Neural cell (in vitro differentiated cells): ENCODE data around the gene DDX21. TPM values are rescaled to one million over a fixed set of nuclear protein-coding genes. Genes with fewer than 3 reads are reported as not detected.

Experiments
- H2AFZ ChIP-seq: fragments of 200-600, 300-800 bp; sonication (generic), shearing (Covaris generic); 2 replicates; pipeline ENCODE4 v1.6.0; 2014; ENCODE audit warnings: low read depth, mild to moderate bottlenecking, antibody characterized with exemption, low read length, moderate library complexity
- H3F3A ChIP-seq: fragments of 200-600 bp; shearing (Covaris generic); 2 replicates; pipeline ENCODE4 v1.6.1; 2016; ENCODE audit warnings: mild to moderate bottlenecking, moderate library complexity, mixed read lengths, antibody characterized with exemption, low read length; ENCODE audit not compliant: insufficient read depth, poor library complexity, severe bottlenecking
- H3K27ac ChIP-seq: fragments of 200-600, 300-800 bp; sonication (generic), shearing (Covaris generic); 2 replicates; pipeline ENCODE4 v1.5.1; 2014; ENCODE audit warnings: mild to moderate bottlenecking, low read length, moderate library complexity
- H3K27me3 ChIP-seq: fragments of 300-800, 200-600 bp; sonication (generic), shearing (Covaris generic); 2 replicates; pipeline ENCODE4 v1.6.0; 2014; ENCODE audit warnings: mild to moderate bottlenecking, low read depth, low read length, moderate library complexity; ENCODE audit not compliant: insufficient read depth
- H3K36me3 ChIP-seq: fragments of 300-800, 200-600 bp; sonication (generic), shearing (Covaris generic); 2 replicates; pipeline ENCODE4 v1.5.1; 2014; ENCODE audit warnings: mild to moderate bottlenecking, antibody characterized with exemption, low read length, moderate library complexity; ENCODE audit not compliant: insufficient read depth
- H3K4me2 ChIP-seq: fragments of 300-800, 200-600 bp; sonication (generic), shearing (Covaris generic); 2 replicates; pipeline ENCODE4 v1.6.0; 2014; ENCODE audit warnings: mild to moderate bottlenecking, low read length
- H3K4me3 ChIP-seq: fragments of 300-800, 200-600 bp; sonication (generic), shearing (Covaris generic); 2 replicates; pipeline ENCODE4 v1.5.1; 2014; ENCODE audit warnings: mild to moderate bottlenecking, low read length, moderate library complexity
- H3K79me2 ChIP-seq: fragments of 200-600 bp; shearing (Covaris generic); replicated peaks from 2 replicates; pipeline ENCODE4 v1.6.0; 2014; ENCODE audit warnings: mild to moderate bottlenecking, low read length, moderate library complexity; ENCODE audit not compliant: insufficient read depth
- H3K9ac ChIP-seq: fragments of 300-800, 200-600 bp; sonication (generic), shearing (Covaris generic); 2 replicates; pipeline ENCODE4 v1.6.1; 2016; ENCODE audit warnings: mild to moderate bottlenecking, low read length, mixed read lengths
- H3K9me2 ChIP-seq: fragments of 200-600 bp; shearing (Covaris generic); 2 replicates; pipeline ENCODE4 v1.6.1; 2016; ENCODE audit warnings: mild to moderate bottlenecking, low read length, mixed read lengths; ENCODE audit not compliant: insufficient read depth
- H3K9me3 ChIP-seq: fragments of 200-600, 300-800 bp; sonication (generic), shearing (Covaris generic); 2 replicates; pipeline ENCODE4 v1.6.1; 2016; ENCODE audit warnings: mild to moderate bottlenecking, mixed run types, low read length, moderate library complexity, mixed read lengths
- H4K20me1 ChIP-seq: fragments of 200-600 bp; shearing (Covaris generic); 2 replicates; pipeline ENCODE4 v1.6.1; 2016; ENCODE audit warnings: mild to moderate bottlenecking, mixed run types; ENCODE audit not compliant: insufficient read depth
- CTCF ChIP-seq: fragments of 450-650 bp; IDR thresholded peaks from 2 replicates; pipeline ENCODE4 v1.5.1; 2014; ENCODE audit warnings: antibody characterized with exemption, mild to moderate bottlenecking, moderate library complexity; ENCODE audit not compliant: poor library complexity, severe bottlenecking
- EP300 ChIP-seq: fragments of 450-650 bp; conservative IDR thresholded peaks from 2 replicates; pipeline ENCODE4 v1.6.1; 2014; ENCODE audit warnings: antibody characterized with exemption, mild to moderate bottlenecking, moderate library complexity; ENCODE audit not compliant: poor library complexity, severe bottlenecking
- EZH2 ChIP-seq: fragments of 200-600, 300-800 bp; shearing (Covaris generic), sonication (generic); IDR thresholded peaks from 2 replicates; pipeline ENCODE4 v1.6.1; 2014; ENCODE audit warnings: antibody characterized with exemption, low read length, borderline replicate concordance, mild to moderate bottlenecking; ENCODE audit not compliant: insufficient read depth, poor library complexity, severe bottlenecking
- MXI1 ChIP-seq: fragments of 450-650 bp; conservative IDR thresholded peaks from 2 replicates; pipeline ENCODE4 v1.6.1; 2014; ENCODE audit warnings: antibody characterized with exemption, mild to moderate bottlenecking; ENCODE audit not compliant: poor library complexity, severe bottlenecking
- POLR2AphosphoS5 ChIP-seq: IDR thresholded peaks from 2 replicates; pipeline ENCODE4 v1.6.1; 2012
- RAD21 ChIP-seq: fragments of 450-650 bp; conservative IDR thresholded peaks from 2 replicates; pipeline ENCODE4 v1.6.1; 2014; ENCODE audit warnings: antibody characterized with exemption, mild to moderate bottlenecking, moderate library complexity
- REST ChIP-seq: IDR thresholded peaks from 2 replicates; pipeline ENCODE4 v1.6.1; 2012; ENCODE audit warnings: borderline replicate concordance
- SMC3 ChIP-seq: fragments of 450-650 bp; conservative IDR thresholded peaks from 2 replicates; pipeline ENCODE4 v1.6.1; 2014; ENCODE audit warnings: antibody characterized with exemption, mild to moderate bottlenecking, moderate library complexity; ENCODE audit not compliant: poor library complexity
- TAF1 ChIP-seq: IDR thresholded peaks from 2 replicates; pipeline ENCODE4 v1.6.1; 2012; ENCODE audit warnings: low read depth
- polyA plus RNA-seq: library from polyadenylated mRNA; depleted of rRNA; stranded (reverse); fragments of >200 nt; gene quantifications from 2 replicates; pipeline ENCODE4 v1.2.3, GENCODE V29; 2014

Gene DDX21
- polyA plus RNA-seq, 1 donor from 2014 or later: 33.0 TPM

GRCh38 chr10:68959695-68960527 lies 3.9 kb downstream of the DDX21 start:
- H3K9me3 ChIP-seq: no peaks in the 10 kb centered on the region
- H3K36me3 ChIP-seq: no peaks in the 10 kb centered on the region
- H3K27ac ChIP-seq: no peak overlapping the region
- no peaks in the 10 kb centered on the region for H4K20me1 ChIP-seq
- no peaks in the 10 kb centered on the region for H3K9me2 ChIP-seq
- no peak overlapping the region for H3K4me2 ChIP-seq
- H3K9ac ChIP-seq: no peak overlapping the region
- no peaks in the 10 kb centered on the region for H3K27me3 ChIP-seq
- TF ChIP-seq RAD21 (no peak), TAF1 (no peak), CTCF (no peak), EP300 (no peak), EZH2 (no peak)
- H3K4me3 ChIP-seq: no peak overlapping the region
- no peak overlapping the region for H2AFZ ChIP-seq
- peaks cover 6% of the 10 kb centered on the region for H3F3A ChIP-seq
- peaks cover 28% of the 10 kb centered on the region for H3K79me2 ChIP-seq

- H2AFZ ChIP-seq: no peak overlapping the region
- no peaks in the 10 kb centered on the region for H4K20me1 ChIP-seq
- no peak overlapping the region for H3K4me2 ChIP-seq
- H3K79me2 ChIP-seq: peaks cover 16% of the 10 kb centered on the region
- H3K36me3 ChIP-seq: no peaks in the 10 kb centered on the region
- H3K9me2 ChIP-seq: no peaks in the 10 kb centered on the region
- H3K9me3 ChIP-seq: no peaks in the 10 kb centered on the region
- H3K27ac ChIP-seq: no peak overlapping the region
- TF ChIP-seq SMC3: no peak
- no peak for TF ChIP-seq REST
- TF ChIP-seq RAD21: no peak
- TF ChIP-seq CTCF: no peak
- TF ChIP-seq EZH2: no peak
- TF ChIP-seq EP300: no peak
- no peak for TF ChIP-seq MXI1
- TF ChIP-seq TAF1: no peak
- no peak for TF ChIP-seq POLR2AphosphoS5
- no peak overlapping the region for H3K9ac ChIP-seq
- no peak overlapping the region for H3K4me3 ChIP-seq
- H3F3A ChIP-seq: no peaks in the 10 kb centered on the region
- no peaks in the 10 kb centered on the region for H3K27me3 ChIP-seq
Measured at GRCh38 chr10:68963151-68963550, 7.2 kb downstream of the DDX21 start.
